GM12878 (cell line): ENCODE results near the gene GPR62. TPM values are rescaled to one million over a fixed set of nuclear protein-coding genes. Genes with fewer than 3 reads are reported as not detected.

Experiments
- ATAC-seq: fragments of 200-7000 bp; cut with Tn5 transposase; 3 replicates; pipeline ENCODE4 v1.9.1; 2020; ENCODE audit warnings: mild to moderate bottlenecking, moderate library complexity
- BruUV-seq: library from RNA; stranded (reverse); fragments of 400-500 nt; replicated peaks from 2 replicates; lab custom pipeline; 2021; lab: Mats Ljungman, UMichigan
- CTCF ChIA-PET: fragments of 300-600 bp; sonication (Branson Sonifier 250); formaldehyde crosslinking; extraction: SDS; loops from one replicate; lab custom pipeline; 2021; ENCODE audit warnings: inconsistent platforms; lab: Yijun Ruan, JAX
- POLR2A ChIA-PET: fragments of 350-600 bp; formaldehyde crosslinking; extraction: SDS; loops from one replicate; lab custom pipeline; 2021; ENCODE audit warnings: inconsistent platforms; lab: Charles Lee
- RAD21 ChIA-PET: fragments of 300-600 bp; sonication (Branson Sonifier 250); formaldehyde crosslinking; loops from one replicate; lab custom pipeline; 2023; ENCODE audit warnings: antibody characterized with exemption; ENCODE audit not compliant: unreplicated experiment; lab: Charles Lee
- SMC1A ChIA-PET: fragments of 300-600 bp; sonication (Branson Sonifier 250); formaldehyde crosslinking; loops from one replicate; lab custom pipeline; 2023; ENCODE audit not compliant: unreplicated experiment, uncharacterized antibody; lab: Charles Lee
- DNase-seq: peaks from one replicate; pipeline ENCODE4 v3.0.0-alpha.2; 2011; ENCODE audit warnings: low read depth, low spot score
- FAIRE-seq: peaks from 3 replicates; lab custom pipeline; 2011; peaks lifted over from hg19 to GRCh38; lab: Jason Lieb, UNC
- H2AFZ ChIP-seq: 2 replicates; pipeline ENCODE4 v1.6.0; 2011; ENCODE audit warnings: low read depth, low read length, control low read depth; ENCODE audit not compliant: control insufficient read depth
- H3K27ac ChIP-seq: 2 replicates; pipeline ENCODE4 v1.5.1; 2011; ENCODE audit warnings: control low read depth; ENCODE audit not compliant: control insufficient read depth, insufficient read depth
- H3K27me3 ChIP-seq, 2 experiments: replicated peaks in 1 of 2; 2 replicates each; pipeline versions ENCODE4 v1.6.0 to v1.6.1; 2011; ENCODE audit warnings: low read length in 1 of 2; ENCODE audit not compliant: control insufficient read depth in 2 of 2, insufficient read depth in 2 of 2
- H3K36me3 ChIP-seq, 2 experiments: 2 replicates each; pipeline ENCODE4 v1.5.1; 2011; ENCODE audit warnings: low read length in 1 of 2; ENCODE audit not compliant: control insufficient read depth in 2 of 2, insufficient read depth in 2 of 2
- H3K4me1 ChIP-seq: 2 replicates; pipeline ENCODE4 v1.6.1; 2011; ENCODE audit warnings: mild to moderate bottlenecking, low read length, moderate library complexity, mixed read lengths; ENCODE audit not compliant: control insufficient read depth, insufficient read depth
- H3K4me2 ChIP-seq: 2 replicates; pipeline ENCODE4 v1.6.0; 2011; ENCODE audit warnings: control low read depth; ENCODE audit not compliant: control insufficient read depth, insufficient read depth
- H3K4me3 ChIP-seq: fragments of 200-600 bp; sonication (generic); 2 replicates; pipeline ENCODE4 v1.5.1; 2016
- H3K79me2 ChIP-seq: 2 replicates; pipeline ENCODE4 v1.6.0; 2011; ENCODE audit warnings: low read length; ENCODE audit not compliant: control insufficient read depth, insufficient read depth
- H3K9ac ChIP-seq: 2 replicates; pipeline ENCODE4 v1.8.0; 2011; ENCODE audit warnings: low read length, control low read depth, mixed read lengths; ENCODE audit not compliant: control insufficient read depth, insufficient read depth
- H3K9me3 ChIP-seq: replicated peaks from 3 replicates; pipeline ENCODE4 v1.5.1; 2011; ENCODE audit warnings: mild to moderate bottlenecking, low read length; ENCODE audit not compliant: control insufficient read depth, insufficient read depth
- H4K20me1 ChIP-seq: 2 replicates; pipeline ENCODE4 v1.6.0; 2011; ENCODE audit not compliant: control insufficient read depth, insufficient read depth
- BACH1 ChIP-seq: fragments of 450-650 bp; IDR thresholded peaks from 2 replicates; pipeline ENCODE4 v1.6.1; 2017; ENCODE audit warnings: mild to moderate bottlenecking, borderline replicate concordance
- BCL3 ChIP-seq: IDR thresholded peaks from 2 replicates; pipeline ENCODE4 v1.6.1; 2011; ENCODE audit warnings: borderline replicate concordance, low read depth, mild to moderate bottlenecking, moderate library complexity, low read length; ENCODE audit not compliant: insufficient read depth, poor library complexity, severe bottlenecking
- BHLHE40 ChIP-seq, 2 experiments: fragments of 450-650 bp in 1 of 2; IDR thresholded peaks; 2 replicates each; pipeline ENCODE4 v1.6.1; 2011 to 2017; ENCODE audit warnings: low read depth in 2 of 2, borderline replicate concordance in 1 of 2, improper control_type of control experiment in 1 of 2, low read length in 1 of 2, mild to moderate bottlenecking in 1 of 2
- IKZF2 ChIP-seq, 2 experiments: fragments of 450-650 bp; IDR thresholded peaks; 2 replicates each; pipeline ENCODE4 v1.6.1; 2017; ENCODE audit warnings: mild to moderate bottlenecking in 2 of 2, moderate library complexity in 2 of 2
- IRF4 ChIP-seq: IDR thresholded peaks from 2 replicates; pipeline ENCODE4 v1.6.1; 2011; ENCODE audit warnings: low read depth, low read length
- SMARCA5 ChIP-seq: fragments of 450-650 bp; IDR thresholded peaks from 2 replicates; pipeline ENCODE4 v1.6.1; 2017; ENCODE audit warnings: mild to moderate bottlenecking
- YY1 ChIP-seq: IDR thresholded peaks from 2 replicates; pipeline ENCODE4 v1.6.1; 2011; ENCODE audit warnings: low read depth, mild to moderate bottlenecking, low read length
- ZSCAN29 ChIP-seq: fragments of 450-650 bp; IDR thresholded peaks from 2 replicates; pipeline ENCODE4 v1.6.1; 2017; ENCODE audit warnings: mild to moderate bottlenecking, moderate library complexity
- whole genome bisulfite sequencing: methylation state at CpG from one replicate; pipeline ENCODE4 v1.1.6; 2016; ENCODE audit warnings: low lambda C conversion rate; ENCODE audit not compliant: insufficient replicate concordance, insufficient coverage; ENCODE audit errors: missing lambda C conversion rate; 5-methylcytosine and 5-hydroxymethylcytosine counted together
- in situ Hi-C: fragments of 300-500 bp; cut with MboI; formaldehyde crosslinking; loops from 9 replicates; pipeline ENCODE4 v1.14.3; 2018; ENCODE audit warnings: mixed read lengths
- intact Hi-C: fragments of 100-400 bp; cut with micrococcal nuclease; formaldehyde crosslinking; loops from one replicate; pipeline ENCODE4 v1.14.2; 2022; ENCODE audit not compliant: unreplicated experiment
- polyA plus RNA-seq, 11 experiments: library from polyadenylated mRNA; depleted of rRNA in 4 of 11; unstranded in 6 of 11; stranded (reverse) in 5 of 11; fragments of >200 nt; fragmentation: Nextera tagmentation in 4 of 11; fragmentation: Illumina TruSeq in 1 of 11; extraction: Ambion mirVana in 4 of 11; extraction: Trizol in 1 of 11; gene quantifications; 1 replicate in 1 of 11; 2 replicates in 10 of 11; pipeline versions ENCODE4 v1.2.1 to v1.2.3, GENCODE V29; 2011 to 2016; ENCODE audit warnings: inconsistent platforms in 2 of 11, missing spikeins in 2 of 11, low read depth in 1 of 11
- total RNA-seq, 4 experiments: library from RNA; depleted of rRNA in 3 of 4; stranded (reverse); fragments of >200 nt in 3 of 4; fragmentation: Illumina TruSeq in 1 of 4; extraction: Trizol in 1 of 4; gene quantifications; 2 replicates each; pipeline versions ENCODE4 v1.2.1 to v1.2.3, GENCODE V29; 2013 to 2021
- TF ChIP-seq, protein P1 (sequence below): IDR thresholded peaks from 2 replicates; pipeline ENCODE4 v1.6.1; 2012; ENCODE audit warnings: mild to moderate bottlenecking, low read depth, low read length
- TF ChIP-seq, protein P2 (sequence below): fragments of 450-650 bp; formaldehyde crosslinking; IDR thresholded peaks from 2 replicates; pipeline ENCODE4 v1.4.0; 2022; ENCODE audit warnings: mild to moderate bottlenecking, moderate library complexity

The GPR62 gene
- total and polyA plus RNA-seq, 10 of the 15 experiments (the other 5 are each of a cell fraction or from before 2014, with no cell fraction given): not detected

GRCh38 chr3:51943451-51944391 lies 11.5 kb upstream of the GPR62 start (continued):
- TF ChIP-seq, protein P1, sequence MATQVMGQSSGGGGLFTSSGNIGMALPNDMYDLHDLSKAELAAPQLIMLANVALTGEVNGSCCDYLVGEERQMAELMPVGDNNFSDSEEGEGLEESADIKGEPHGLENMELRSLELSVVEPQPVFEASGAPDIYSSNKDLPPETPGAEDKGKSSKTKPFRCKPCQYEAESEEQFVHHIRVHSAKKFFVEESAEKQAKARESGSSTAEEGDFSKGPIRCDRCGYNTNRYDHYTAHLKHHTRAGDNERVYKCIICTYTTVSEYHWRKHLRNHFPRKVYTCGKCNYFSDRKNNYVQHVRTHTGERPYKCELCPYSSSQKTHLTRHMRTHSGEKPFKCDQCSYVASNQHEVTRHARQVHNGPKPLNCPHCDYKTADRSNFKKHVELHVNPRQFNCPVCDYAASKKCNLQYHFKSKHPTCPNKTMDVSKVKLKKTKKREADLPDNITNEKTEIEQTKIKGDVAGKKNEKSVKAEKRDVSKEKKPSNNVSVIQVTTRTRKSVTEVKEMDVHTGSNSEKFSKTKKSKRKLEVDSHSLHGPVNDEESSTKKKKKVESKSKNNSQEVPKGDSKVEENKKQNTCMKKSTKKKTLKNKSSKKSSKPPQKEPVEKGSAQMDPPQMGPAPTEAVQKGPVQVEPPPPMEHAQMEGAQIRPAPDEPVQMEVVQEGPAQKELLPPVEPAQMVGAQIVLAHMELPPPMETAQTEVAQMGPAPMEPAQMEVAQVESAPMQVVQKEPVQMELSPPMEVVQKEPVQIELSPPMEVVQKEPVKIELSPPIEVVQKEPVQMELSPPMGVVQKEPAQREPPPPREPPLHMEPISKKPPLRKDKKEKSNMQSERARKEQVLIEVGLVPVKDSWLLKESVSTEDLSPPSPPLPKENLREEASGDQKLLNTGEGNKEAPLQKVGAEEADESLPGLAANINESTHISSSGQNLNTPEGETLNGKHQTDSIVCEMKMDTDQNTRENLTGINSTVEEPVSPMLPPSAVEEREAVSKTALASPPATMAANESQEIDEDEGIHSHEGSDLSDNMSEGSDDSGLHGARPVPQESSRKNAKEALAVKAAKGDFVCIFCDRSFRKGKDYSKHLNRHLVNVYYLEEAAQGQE: no peak
- TF ChIP-seq BHLHE40 (IDR thresholded peaks at IDR 0.05; ENCODE audit: borderline replicate concordance in 1 of 2, low read depth in 2 of 2, low read length in 1 of 2): no peak

GRCh38 chr3:51944451-51945021 lies 10.6 kb upstream of the GPR62 start:
- no peaks in the 10 kb centered on the region for H3K27me3 ChIP-seq
- ChIA-PET RAD21 (no interaction called here), POLR2A (interaction anchor here (0.7 kb wide), 1 partner anchor 512 kb away, joined by 4 read pairs; no protein-coding TSS in a partner anchor), CTCF (interaction anchor here (0.9 to 4.8 kb wide), 2 partner anchors 30 to 60 kb away, joined by 3 to 79 read pairs; partner anchors contain the start of genes ABHD14A and ABHD14B), SMC1A (no interaction called here)
- no peaks in the 10 kb centered on the region for H3K9me3 ChIP-seq
- no peak for FAIRE-seq
- BruUV-seq: no TSS peak
- peaks cover 25% of the 10 kb centered on the region for H3K79me2 ChIP-seq
- intact Hi-C loops: no loop called here
- H2AFZ ChIP-seq: no peak overlapping the region
- H3K27ac ChIP-seq: no peak overlapping the region
- H3K4me3 ChIP-seq: no peak overlapping the region
- 98% methylated on average over 11 of the region's 11 CpGs for WGBS
- no peak for ATAC-seq
- H4K20me1 ChIP-seq: no peaks in the 10 kb centered on the region
- in situ Hi-C loops: no loop called here
- H3K9ac ChIP-seq: no peak overlapping the region
- no peak overlapping the region for H3K4me2 ChIP-seq
- no peak for DNase-seq
- peaks cover 0 to 2% of the 10 kb centered on the region in 2 experiments; a peak in 1 of 4 replicates for H3K36me3 ChIP-seq
- peaks cover 11% of the 10 kb centered on the region for H3K4me1 ChIP-seq
- TF ChIP-seq, protein P2, sequence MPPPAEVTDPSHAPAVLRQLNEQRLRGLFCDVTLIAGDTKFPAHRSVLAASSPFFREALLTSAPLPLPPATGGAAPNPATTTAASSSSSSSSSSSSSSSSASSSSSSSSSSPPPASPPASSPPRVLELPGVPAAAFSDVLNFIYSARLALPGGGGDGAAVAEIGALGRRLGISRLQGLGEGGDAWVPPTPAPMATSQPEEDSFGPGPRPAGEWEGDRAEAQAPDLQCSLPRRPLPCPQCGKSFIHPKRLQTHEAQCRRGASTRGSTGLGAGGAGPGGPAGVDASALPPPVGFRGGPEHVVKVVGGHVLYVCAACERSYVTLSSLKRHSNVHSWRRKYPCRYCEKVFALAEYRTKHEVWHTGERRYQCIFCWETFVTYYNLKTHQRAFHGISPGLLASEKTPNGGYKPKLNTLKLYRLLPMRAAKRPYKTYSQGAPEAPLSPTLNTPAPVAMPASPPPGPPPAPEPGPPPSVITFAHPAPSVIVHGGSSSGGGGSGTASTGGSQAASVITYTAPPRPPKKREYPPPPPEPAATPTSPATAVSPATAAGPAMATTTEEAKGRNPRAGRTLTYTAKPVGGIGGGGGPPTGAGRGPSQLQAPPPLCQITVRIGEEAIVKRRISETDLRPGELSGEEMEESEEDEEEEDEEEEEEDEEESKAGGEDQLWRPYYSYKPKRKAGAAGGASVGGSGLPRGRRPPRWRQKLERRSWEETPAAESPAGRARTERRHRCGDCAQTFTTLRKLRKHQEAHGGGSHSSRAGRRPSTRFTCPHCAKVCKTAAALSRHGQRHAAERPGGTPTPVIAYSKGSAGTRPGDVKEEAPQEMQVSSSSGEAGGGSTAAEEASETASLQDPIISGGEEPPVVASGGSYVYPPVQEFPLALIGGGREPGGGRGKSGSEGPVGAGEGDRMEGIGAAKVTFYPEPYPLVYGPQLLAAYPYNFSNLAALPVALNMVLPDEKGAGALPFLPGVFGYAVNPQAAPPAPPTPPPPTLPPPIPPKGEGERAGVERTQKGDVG (CRISPR knock-in tag): no peak
- no peak for TF ChIP-seq YY1
- TF ChIP-seq IKZF2 (IDR thresholded peaks at IDR 0.05): no peak
- TF ChIP-seq BCL3: no peak
- TF ChIP-seq BACH1: no peak
- no peak for TF ChIP-seq SMARCA5
- TF ChIP-seq IRF4: no peak
- TF ChIP-seq ZSCAN29: no peak
